GM03348 (cell line): ENCODE data around the gene CTPS2.

Experiments used
- DNase-seq: peaks from one replicate; pipeline ENCODE4 v3.0.0; 2012; ENCODE audit warnings: low spot score

Gene CTPS2

DNA sequence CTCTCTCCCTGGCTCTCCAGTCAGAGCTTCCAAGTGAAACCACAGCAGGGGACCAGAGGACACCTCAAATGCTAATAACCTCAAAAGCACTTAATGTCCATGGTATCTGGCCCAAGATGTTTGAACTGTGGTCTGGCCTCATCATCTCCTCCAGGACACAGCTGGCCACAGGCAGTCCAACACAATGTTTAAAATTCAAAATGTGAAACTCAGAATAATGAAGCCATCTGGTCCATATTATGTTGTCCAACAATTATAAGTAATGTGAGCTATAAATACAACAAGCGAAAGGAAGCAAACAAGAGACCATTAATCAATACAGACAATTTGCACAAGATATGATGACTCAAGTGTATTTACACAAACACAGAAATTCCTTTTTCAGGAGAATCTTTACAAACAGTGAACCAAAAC lies 153.3 kb downstream of the CTPS2 start:
- peak; percentile 44 for DNase-seq

DNA sequence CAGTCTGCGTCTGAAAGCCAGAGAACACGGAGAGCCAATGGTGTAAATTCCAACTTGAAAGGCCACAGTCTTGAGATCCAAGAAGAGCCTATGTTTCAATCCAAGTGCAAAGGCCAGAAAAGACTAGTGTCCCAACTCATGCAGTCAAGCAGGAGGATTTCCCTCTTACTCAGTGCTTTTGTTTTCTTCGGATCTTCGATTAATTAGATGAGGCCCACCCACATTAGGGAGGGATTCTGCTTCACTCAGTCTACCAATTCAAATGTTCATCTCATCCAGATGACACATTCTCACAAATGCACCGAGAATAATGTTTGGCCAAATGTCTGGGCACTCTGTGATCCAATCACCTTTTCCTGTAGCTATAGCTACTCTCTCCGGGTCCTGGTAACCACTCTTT lies 154.0 kb downstream of the CTPS2 start:
- DNase-seq, result no peak

DNA sequence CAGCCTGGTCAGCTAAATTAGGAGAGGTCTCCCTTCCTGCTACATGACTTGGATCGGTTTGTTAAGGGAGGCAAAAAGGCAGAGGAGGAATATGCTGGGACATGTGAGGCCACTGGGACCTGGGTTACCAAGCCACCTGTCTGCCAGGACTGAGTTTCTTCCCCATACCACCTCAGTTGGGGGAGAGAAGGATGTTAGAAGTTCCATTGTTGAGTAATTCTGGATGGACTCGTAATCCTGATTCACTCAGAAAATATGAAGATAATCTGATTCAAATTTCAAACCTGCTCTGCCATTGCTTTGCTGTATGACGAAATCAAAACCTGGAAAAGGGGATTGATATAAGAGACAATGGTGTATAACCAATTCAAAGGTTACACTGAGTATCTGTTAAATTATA lies 159.9 kb downstream of the CTPS2 start:
- peak; percentile 29 for DNase-seq

DNA sequence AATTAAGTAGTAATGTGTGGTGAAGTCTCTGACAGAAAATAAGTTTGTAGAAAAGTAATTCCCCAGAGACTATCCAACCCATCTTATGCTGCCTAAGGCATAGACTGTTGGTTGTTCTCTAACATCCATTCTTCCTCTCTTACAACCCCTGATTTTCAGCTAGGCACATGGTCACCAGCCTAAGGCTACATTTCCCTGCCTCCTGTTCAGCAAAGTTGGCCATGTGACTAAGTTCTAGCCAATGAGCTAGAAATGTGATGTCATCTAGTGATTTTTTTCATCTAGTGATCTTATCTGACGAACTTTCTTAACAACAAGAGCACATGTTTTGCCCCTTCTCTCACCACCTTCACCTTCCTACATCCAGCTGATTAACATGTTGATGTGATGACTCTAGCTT lies 164.8 kb downstream of the CTPS2 start:
- no peak for DNase-seq

DNA sequence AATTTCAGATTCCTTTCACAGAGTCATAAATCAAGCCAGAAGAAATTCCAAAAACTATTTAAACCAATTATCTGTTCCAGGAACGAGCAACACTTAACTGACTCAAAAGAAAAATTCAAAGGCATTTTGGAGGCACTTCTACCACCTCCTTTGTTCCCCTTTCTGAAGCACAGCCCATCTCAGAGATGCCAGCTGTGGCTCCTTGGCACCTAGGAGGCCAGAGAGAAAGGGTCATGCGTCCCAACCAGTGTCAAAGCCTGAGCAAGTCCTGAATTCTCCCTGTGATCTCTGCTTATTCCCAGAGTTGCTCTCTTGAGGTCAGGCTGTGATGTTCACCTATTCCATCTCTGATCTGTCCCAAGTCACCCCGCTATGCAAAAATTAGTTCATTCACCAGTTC lies 167.5 kb downstream of the CTPS2 start:
- DNase-seq, result no peak
